ENCODE results near the gene ADCY2.

GRCh38 chr5:7473115-7473514 is 77.2 kb downstream of the ADCY2 start:
- TF ChIP-seq PRDM4 (tag by site-specific recombination; IDR thresholded peaks at IDR 0.05), result no peak
- TF ChIP-seq ZNF701 (tag by site-specific recombination; IDR thresholded peaks at IDR 0.05), result no peak
- TF ChIP-seq ZNF670 (tag by site-specific recombination; IDR thresholded peaks at IDR 0.05; ENCODE audit: low read depth), result no peak
- no peak for TF ChIP-seq ZFP37 (tag by site-specific recombination; IDR thresholded peaks at IDR 0.05)
- no peak for TF ChIP-seq CTCF (tag by site-specific recombination; IDR thresholded peaks at IDR 0.05)

All from HEK293 (cell line).